H1 (cell line): ENCODE data around the gene BLMH.

Experiments
- BACH1 ChIP-seq: IDR thresholded peaks from 2 replicates; pipeline ENCODE4 v1.6.1; 2012; ENCODE audit warnings: low read length, improper control_type of control experiment
- CREB1 ChIP-seq: IDR thresholded peaks from 2 replicates; pipeline ENCODE4 v1.6.1; 2012; ENCODE audit warnings: inconsistent platforms
- CTCF ChIP-seq, 3 experiments: IDR thresholded peaks; 1 replicate in 2 of 3; 2 replicates in 1 of 3; pipeline versions ENCODE4 v1.5.1 to v1.6.1; 2011; ENCODE audit warnings: low read length in 3 of 3, mild to moderate bottlenecking in 3 of 3, inconsistent platforms in 2 of 3, low read depth in 1 of 3, moderate library complexity in 1 of 3; ENCODE audit not compliant: insufficient read depth in 1 of 3; ENCODE audit errors: control extremely low read depth in 1 of 3
- EP300 ChIP-seq, 2 experiments: IDR thresholded peaks; 1 replicate in 1 of 2; 2 replicates in 1 of 2; pipeline ENCODE4 v1.6.1; 2011 to 2012; ENCODE audit warnings: low read depth in 2 of 2, low read length in 2 of 2, mild to moderate bottlenecking in 2 of 2, borderline replicate concordance in 1 of 2, inconsistent platforms in 1 of 2, moderate library complexity in 1 of 2
- EZH2 ChIP-seq: fragments of 200-600 bp; sonication (generic); IDR thresholded peaks from 2 replicates; pipeline ENCODE4 v1.7.1; 2012; ENCODE audit warnings: low read depth, mild to moderate bottlenecking, moderate library complexity, low read length, inconsistent platforms; ENCODE audit not compliant: severe bottlenecking
- JUND ChIP-seq: IDR thresholded peaks from 2 replicates; pipeline ENCODE4 v1.6.1; 2011; ENCODE audit warnings: mild to moderate bottlenecking, improper control_type of control experiment, low read length
- MAX ChIP-seq: IDR thresholded peaks from 2 replicates; pipeline ENCODE4 v1.6.1; 2012; ENCODE audit warnings: inconsistent platforms
- SP1 ChIP-seq: IDR thresholded peaks from 2 replicates; pipeline ENCODE4 v1.6.1; 2011; ENCODE audit warnings: low read depth, low read length
- TAF1 ChIP-seq: IDR thresholded peaks from 2 replicates; pipeline ENCODE4 v1.6.1; 2011; ENCODE audit warnings: mild to moderate bottlenecking, low read depth, low read length
- TBP ChIP-seq: IDR thresholded peaks from 2 replicates; pipeline ENCODE4 v1.6.1; 2011; ENCODE audit warnings: low read depth, low read length, improper control_type of control experiment
- TCF12 ChIP-seq: IDR thresholded peaks from 2 replicates; pipeline ENCODE4 v1.6.1; 2011; ENCODE audit warnings: low read depth, mild to moderate bottlenecking, low read length

- TF ChIP-seq JUND (no peak), CTCF (IDR thresholded peaks at IDR 0.05; ENCODE audit: control extremely low read depth in 1 of 3, insufficient read depth in 1 of 3, low read depth in 1 of 3, low read length in 3 of 3) (peak; percentile 43 to 62 (median 61)), TCF12 (no peak), MAX (no peak), SP1 (no peak), TBP (no peak), CREB1 (no peak), TAF1 (peak; percentile 44; the same call in 1 of the 2 replicates), EP300 (IDR thresholded peaks at IDR 0.05; ENCODE audit: borderline replicate concordance in 1 of 2, low read depth in 2 of 2, low read length in 2 of 2) (no peak), EZH2 (no peak), BACH1 (no peak)
Measured at GRCh38 chr17:30236766-30237165, 55.0 kb downstream of the BLMH start.
